Stimulated activated CD8-positive, alpha-beta memory T cell treated with anti-CD3 and anti-CD28 coated beads, Interleukin-2, amount 100 ng/mL, for 1 hour (primary cell): ENCODE measurements around the gene CYP4F3.
A peak's percentile ranks its signal among the peaks of the same experiment; 100 is the strongest.
"Not testable (repeated sequence)": the region's sequence is repeated elsewhere in the genome, so short reads cannot be mapped to it uniquely, and the experiment has no call there.

ENCODE experiments used
- DNase-seq, 2 donors: peaks; one replicate each; pipeline ENCODE4 v3.0.0-alpha.2; 2020; ENCODE audit warnings: low read depth in 2 of 2

Gene CYP4F3

GRCh38 chr19:15640294-15640903, at the start of gene CYP4F3:
CYP4F3 (plus strand) TSS chr19:15640897; CDS start chr19:15641416, 519 bp downstream.
- no peak for DNase-seq

- DNase-seq, result no peak
Observed at GRCh38 chr19:15591796-15592195, 48.9 kb upstream of the CYP4F3 start.

GRCh38 chr19:15592506-15592905, 48.2 kb upstream of the CYP4F3 start:
- DNase-seq, result not testable (repeated sequence)

- DNase-seq, result not testable (repeated sequence)
Observed at GRCh38 chr19:15593766-15594165, 46.9 kb upstream of the CYP4F3 start.

GRCh38 chr19:15595069-15595468, 45.6 kb upstream of the CYP4F3 start:
- DNase-seq, result no peak

GRCh38 chr19:15607978-15608925, 32.4 kb upstream of the CYP4F3 start:
- DNase-seq, result not testable (repeated sequence)

GRCh38 chr19:15609261-15609660, 31.4 kb upstream of the CYP4F3 start:
- no peak for DNase-seq

- no peak for DNase-seq
Observed at GRCh38 chr19:15612342-15612741, 28.4 kb upstream of the CYP4F3 start.

- DNase-seq, result no peak
Observed at GRCh38 chr19:15613338-15613737, 27.4 kb upstream of the CYP4F3 start.

- no peak for DNase-seq
Observed at GRCh38 chr19:15614507-15615379, 26.0 kb upstream of the CYP4F3 start, which contains the start of gene CYP4F8. CYP4F8 (plus strand) TSS chr19:15615218; CDS start chr19:15615617, 399 bp downstream.

GRCh38 chr19:15615526-15615925, 25.2 kb upstream of the CYP4F3 start:
- DNase-seq, result no peak

GRCh38 chr19:15616183-15616582, 24.5 kb upstream of the CYP4F3 start:
- no peak for DNase-seq

GRCh38 chr19:15616627-15617270, 23.9 kb upstream of the CYP4F3 start:
- DNase-seq, result no peak

GRCh38 chr19:15618321-15618720, 22.4 kb upstream of the CYP4F3 start:
- DNase-seq, result no peak

- DNase-seq, result no peak
Observed at GRCh38 chr19:15621801-15622200, 18.9 kb upstream of the CYP4F3 start.

- no peak for DNase-seq
Observed at GRCh38 chr19:15622991-15623390, 17.7 kb upstream of the CYP4F3 start.

GRCh38 chr19:15623711-15624318, 16.9 kb upstream of the CYP4F3 start:
- DNase-seq, result no peak

GRCh38 chr19:15628236-15629002, 12.3 kb upstream of the CYP4F3 start:
- DNase-seq, result no peak

GRCh38 chr19:15629003-15629880, 11.5 kb upstream of the CYP4F3 start:
- DNase-seq, result peak; percentile 80 to 82
